ENCODE data around the gene CRYBG1. TPM values are rescaled to one million over a fixed set of nuclear protein-coding genes. Genes with fewer than 3 reads are reported as not detected.

The CRYBG1 gene
- total and polyA plus RNA-seq, 2 of the 13 experiments (the other 11 are each of a cell fraction or from before 2014, with no cell fraction given): 10.1 to 21.9 TPM

DNA sequence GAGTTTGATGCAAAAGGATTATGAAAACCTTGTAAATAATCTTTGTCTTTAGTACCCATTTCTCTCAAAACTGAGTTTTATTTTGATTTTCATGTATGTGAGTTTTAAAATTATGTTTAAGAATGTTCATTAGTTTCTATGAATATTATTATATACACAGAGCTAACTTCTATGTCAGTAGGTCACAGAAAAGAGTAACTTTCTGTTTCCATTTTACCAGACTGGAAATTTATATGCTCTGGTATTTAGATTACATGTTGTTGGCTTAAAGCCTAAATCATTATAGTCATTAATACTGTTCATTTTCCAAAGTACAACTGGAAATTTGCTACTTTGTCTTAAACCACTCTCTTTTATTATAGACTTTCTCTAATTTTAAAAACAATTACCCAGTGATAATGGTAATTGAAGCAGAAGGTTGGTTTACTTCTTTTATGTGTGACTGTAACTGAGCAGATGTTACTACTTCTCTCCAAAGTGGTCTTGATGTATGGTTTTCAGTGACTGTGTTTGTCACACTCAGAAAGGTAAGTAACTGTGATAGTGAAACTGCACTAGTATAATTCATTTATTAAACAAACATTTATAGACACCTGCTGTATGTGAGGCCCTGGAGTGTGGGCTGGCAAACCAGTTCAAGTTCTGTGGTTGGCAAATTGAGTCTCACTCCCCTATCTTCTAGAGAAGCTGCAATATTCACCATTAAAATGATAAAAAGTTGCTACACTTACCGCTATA is 13.2 kb downstream of the CRYBG1 start (continued):
- TF ChIP-seq SRSF4 (IDR thresholded peaks at IDR 0.05; ENCODE audit: low read depth, low read length, poor library complexity, severe bottlenecking): no peak
- TF ChIP-seq, protein P1, sequence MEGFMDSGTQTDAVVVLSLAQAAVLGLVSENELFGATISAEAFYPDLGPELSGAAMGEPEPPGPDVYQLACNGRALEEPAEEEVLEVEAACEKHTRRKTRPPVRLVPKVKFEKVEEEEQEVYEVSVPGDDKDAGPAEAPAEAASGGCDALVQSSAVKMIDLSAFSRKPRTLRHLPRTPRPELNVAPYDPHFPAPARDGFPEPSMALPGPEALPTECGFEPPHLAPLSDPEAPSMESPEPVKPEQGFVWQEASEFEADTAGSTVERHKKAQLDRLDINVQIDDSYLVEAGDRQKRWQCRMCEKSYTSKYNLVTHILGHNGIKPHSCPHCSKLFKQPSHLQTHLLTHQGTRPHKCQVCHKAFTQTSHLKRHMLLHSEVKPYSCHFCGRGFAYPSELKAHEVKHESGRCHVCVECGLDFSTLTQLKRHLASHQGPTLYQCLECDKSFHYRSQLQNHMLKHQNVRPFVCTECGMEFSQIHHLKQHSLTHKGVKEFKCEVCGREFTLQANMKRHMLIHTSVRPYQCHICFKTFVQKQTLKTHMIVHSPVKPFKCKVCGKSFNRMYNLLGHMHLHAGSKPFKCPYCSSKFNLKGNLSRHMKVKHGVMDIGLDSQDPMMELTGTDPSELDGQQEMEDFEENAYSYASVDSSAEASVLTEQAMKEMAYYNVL (CRISPR knock-in tag; IDR thresholded peaks at IDR 0.05; ENCODE audit: borderline replicate concordance): no peak

DNA sequence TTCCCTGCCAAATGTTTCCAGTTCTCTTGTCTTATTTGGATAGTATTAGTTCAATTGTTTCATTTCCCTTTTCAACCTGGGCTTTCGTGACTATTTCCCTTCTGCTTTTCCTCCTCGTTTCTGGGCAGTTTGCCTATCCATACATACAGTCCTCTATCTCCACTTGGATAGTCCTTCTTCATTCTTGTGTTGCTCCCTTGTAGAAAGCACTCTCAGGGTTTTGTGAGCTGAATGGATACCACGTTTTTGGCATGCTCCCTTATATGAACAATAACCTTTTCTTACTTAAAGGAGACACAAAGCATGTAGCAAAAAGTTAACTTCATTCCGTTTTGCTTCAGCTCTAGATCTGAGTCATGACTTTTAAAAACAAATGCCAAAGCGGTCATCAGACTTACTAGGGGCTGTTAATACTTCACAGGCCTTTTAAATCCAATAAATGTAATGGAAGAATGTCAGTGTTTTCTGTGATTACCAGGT is 16.6 kb downstream of the CRYBG1 start:
- ATAC-seq: no peak
- no peaks in the 10 kb centered on the region for H3K79me2 ChIP-seq (ENCODE audit: insufficient read depth, low read length)
- no peak overlapping the region for H3K9ac ChIP-seq (ENCODE audit: insufficient read depth, low read depth, low read length)
- CTCF ChIA-PET (ENCODE audit: low intra/inter-chr PET ratio, low total read pairs): no interaction called here
- TF ChIP-seq TBP (CRISPR knock-in tag; IDR thresholded peaks at IDR 0.05): no peak
- TF ChIP-seq STAT5B (CRISPR knock-in tag; IDR thresholded peaks at IDR 0.05): no peak
- no peak for TF ChIP-seq ZSCAN30 (CRISPR knock-in tag; IDR thresholded peaks at IDR 0.05)
- no peak for TF ChIP-seq ZNF101 (CRISPR knock-in tag; IDR thresholded peaks at IDR 0.05; ENCODE audit: borderline replicate concordance, low read depth)
- TF ChIP-seq, protein P2, sequence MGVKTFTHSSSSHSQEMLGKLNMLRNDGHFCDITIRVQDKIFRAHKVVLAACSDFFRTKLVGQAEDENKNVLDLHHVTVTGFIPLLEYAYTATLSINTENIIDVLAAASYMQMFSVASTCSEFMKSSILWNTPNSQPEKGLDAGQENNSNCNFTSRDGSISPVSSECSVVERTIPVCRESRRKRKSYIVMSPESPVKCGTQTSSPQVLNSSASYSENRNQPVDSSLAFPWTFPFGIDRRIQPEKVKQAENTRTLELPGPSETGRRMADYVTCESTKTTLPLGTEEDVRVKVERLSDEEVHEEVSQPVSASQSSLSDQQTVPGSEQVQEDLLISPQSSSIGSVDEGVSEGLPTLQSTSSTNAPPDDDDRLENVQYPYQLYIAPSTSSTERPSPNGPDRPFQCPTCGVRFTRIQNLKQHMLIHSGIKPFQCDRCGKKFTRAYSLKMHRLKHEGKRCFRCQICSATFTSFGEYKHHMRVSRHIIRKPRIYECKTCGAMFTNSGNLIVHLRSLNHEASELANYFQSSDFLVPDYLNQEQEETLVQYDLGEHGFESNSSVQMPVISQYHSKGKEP (CRISPR knock-in tag; IDR thresholded peaks at IDR 0.05): no peak
- no peak for TF ChIP-seq ZNF44 (CRISPR knock-in tag; IDR thresholded peaks at IDR 0.05)
- TF ChIP-seq PAX8 (CRISPR knock-in tag; IDR thresholded peaks at IDR 0.05; ENCODE audit: borderline replicate concordance): no peak
- H3K36me3 ChIP-seq (replicated peaks in 1 of 2; ENCODE audit: control insufficient read depth in 1 of 2, insufficient read depth in 2 of 2, low read length in 2 of 2): no peaks in the 10 kb centered on the region
- H3K4me2 ChIP-seq (ENCODE audit: low read depth, low read length): no peak overlapping the region
- no peaks in the 10 kb centered on the region for H3K9me3 ChIP-seq (ENCODE audit: low read length)
- FAIRE-seq: no peak
- H2AFZ ChIP-seq (ENCODE audit: low read length): no peak overlapping the region
- peaks cover 0 to 13% of the 10 kb centered on the region in 2 experiments; a peak in 1 of 5 replicates for H3K27me3 ChIP-seq (ENCODE audit: control insufficient read depth in 1 of 2, insufficient read depth in 2 of 2, low read length in 2 of 2)
- no peak overlapping the region for H3K27ac ChIP-seq (ENCODE audit: extremely low read length, insufficient read depth, low read length)
- POLR2A ChIA-PET: no interaction called here
- intact Hi-C loops (cut with micrococcal nuclease; ENCODE audit: unreplicated experiment): no loop called here
- BruUV-seq (replicated peaks): no TSS peak
- no peak overlapping the region for H3K4me3 ChIP-seq (replicated peaks in 1 of 3; ENCODE audit: insufficient read depth in 1 of 3, low read depth in 2 of 3, low read length in 3 of 3)
- DNase-seq (ENCODE audit: low spot score): no peak
- 2% methylated on average over 5 of the region's 5 CpGs for WGBS (ENCODE audit: low lambda C conversion rate)
- in situ Hi-C loops (cut with HindIII; ENCODE audit: extremely low pct_ligation_motif_present, low pct_unique_long_range_greater_than_20kb): no loop called here
- no peaks in the 10 kb centered on the region for H3K4me1 ChIP-seq (ENCODE audit: insufficient read depth, low read length)
- no peaks in the 10 kb centered on the region for H4K20me1 ChIP-seq (ENCODE audit: insufficient read depth, low read length)
